ENCODE data around the gene CERS3.

Gene CERS3

DNA sequence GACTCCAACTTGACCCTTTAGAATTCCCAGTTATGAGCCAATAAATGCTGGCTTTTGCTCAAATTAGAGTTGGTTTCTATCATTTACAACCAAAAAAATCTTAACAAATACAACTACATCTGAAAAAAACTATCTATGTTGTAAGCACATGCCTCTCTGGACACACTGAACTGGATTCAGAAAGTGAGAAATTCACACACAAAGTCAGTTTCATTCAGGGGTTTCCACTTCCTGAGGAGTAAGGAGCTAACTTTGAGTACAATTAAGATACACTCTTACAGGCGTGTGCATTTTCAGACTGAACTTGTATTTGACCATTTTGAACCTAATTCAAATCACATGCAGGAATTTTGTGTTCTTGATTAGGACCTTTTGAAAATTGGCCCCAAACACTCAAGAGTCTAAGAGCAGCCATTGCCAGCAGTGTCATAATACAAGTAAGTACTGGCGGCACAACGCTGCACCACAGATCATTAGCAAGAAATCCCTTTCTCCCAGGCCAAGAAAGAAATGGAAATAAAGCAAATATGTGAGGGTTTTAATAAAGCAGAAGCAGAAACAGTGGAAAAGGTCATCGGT lies 42.1 kb upstream of the CERS3 start:
- no peaks in the 10 kb centered on the region for H3K4me1 ChIP-seq

DNA sequence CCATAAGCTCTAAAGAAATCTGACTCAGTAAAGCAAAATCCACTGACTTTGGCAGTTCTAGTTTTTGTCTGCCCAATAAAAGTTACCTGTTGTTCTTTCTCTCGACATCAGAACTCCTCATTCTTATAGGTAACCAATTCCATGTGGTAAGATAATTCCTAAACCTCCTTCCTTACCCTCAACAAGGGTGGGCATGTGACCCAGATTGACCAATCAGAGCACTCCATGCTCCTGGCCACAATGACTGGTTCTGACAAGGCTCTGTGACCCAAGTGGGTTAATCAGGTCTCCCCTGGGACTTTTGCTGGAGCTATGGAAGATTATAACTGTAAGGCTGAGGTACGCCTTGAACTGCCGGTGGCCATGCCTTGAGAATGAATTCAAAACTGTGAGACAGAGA lies 41.5 kb upstream of the CERS3 start:
- TF ChIP-seq CTCF (IDR thresholded peaks at IDR 0.05), result no peak
- no peaks in the 10 kb centered on the region for H3K36me3 ChIP-seq (ENCODE audit: control insufficient read depth, insufficient read depth, low read length)
- H3K9me3 ChIP-seq (ENCODE audit: control insufficient read depth, low read length), result no peaks in the 10 kb centered on the region
- no peak overlapping the region for H3K9ac ChIP-seq
- no peaks in the 10 kb centered on the region for H3K79me2 ChIP-seq
- no peak overlapping the region for H3K4me3 ChIP-seq (ENCODE audit: low read depth, low read length)
- no peak overlapping the region for H3K4me2 ChIP-seq (ENCODE audit: low read length)
- H3K4me1 ChIP-seq, result no peaks in the 10 kb centered on the region
- no peak overlapping the region for H3K27ac ChIP-seq
- H2AFZ ChIP-seq, result no peak overlapping the region
- no peaks in the 10 kb centered on the region for H3K27me3 ChIP-seq (ENCODE audit: control insufficient read depth, insufficient read depth, low read length)

More for the DNA sequence above, 42.1 kb upstream of the CERS3 start:
- Histone ChIP-seq H2AFZ (no peak overlapping the region), H3K27ac (no peak overlapping the region), H3K9me3 (ENCODE audit: control insufficient read depth, low read length) (no peaks in the 10 kb centered on the region), H3K27me3 (ENCODE audit: control insufficient read depth, insufficient read depth, low read length) (no peaks in the 10 kb centered on the region), H3K36me3 (ENCODE audit: control insufficient read depth, insufficient read depth, low read length) (no peaks in the 10 kb centered on the region), H3K79me2 (no peaks in the 10 kb centered on the region), H3K4me3 (ENCODE audit: low read depth, low read length) (no peak overlapping the region), H3K4me2 (ENCODE audit: low read length) (no peak overlapping the region), H3K9ac (no peak overlapping the region)
- no peak for TF ChIP-seq CTCF (IDR thresholded peaks at IDR 0.05)

DNA sequence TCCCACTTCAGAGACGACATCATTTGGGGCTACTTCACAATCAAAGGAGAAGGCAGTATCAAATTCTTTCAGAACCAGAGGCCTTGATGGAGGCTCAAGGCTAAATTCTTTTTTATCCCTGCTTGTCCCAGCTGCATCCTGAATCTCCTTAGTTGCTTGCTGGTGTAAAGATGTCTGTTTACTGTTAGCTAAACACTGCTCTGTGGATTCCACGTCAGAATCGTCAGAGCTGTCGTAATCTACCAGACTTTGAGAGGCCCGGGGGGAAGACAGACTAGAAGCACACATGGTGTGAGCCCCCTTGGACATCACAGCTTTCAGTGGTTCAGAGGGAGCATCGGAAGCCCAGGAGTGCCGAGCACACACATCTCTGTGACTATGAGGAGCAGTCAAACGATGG lies 40.6 kb upstream of the CERS3 start:
- Histone ChIP-seq H3K4me2 (ENCODE audit: low read length) (no peak overlapping the region), H2AFZ (no peak overlapping the region), H3K27ac (no peak overlapping the region), H3K9ac (no peak overlapping the region), H3K79me2 (no peaks in the 10 kb centered on the region), H3K4me1 (no peaks in the 10 kb centered on the region), H3K9me3 (ENCODE audit: control insufficient read depth, low read length) (no peaks in the 10 kb centered on the region), H3K36me3 (ENCODE audit: control insufficient read depth, insufficient read depth, low read length) (no peaks in the 10 kb centered on the region), H3K27me3 (ENCODE audit: control insufficient read depth, insufficient read depth, low read length) (no peaks in the 10 kb centered on the region), H3K4me3 (ENCODE audit: low read depth, low read length) (no peak overlapping the region)
- no peak for TF ChIP-seq CTCF (IDR thresholded peaks at IDR 0.05)

DNA sequence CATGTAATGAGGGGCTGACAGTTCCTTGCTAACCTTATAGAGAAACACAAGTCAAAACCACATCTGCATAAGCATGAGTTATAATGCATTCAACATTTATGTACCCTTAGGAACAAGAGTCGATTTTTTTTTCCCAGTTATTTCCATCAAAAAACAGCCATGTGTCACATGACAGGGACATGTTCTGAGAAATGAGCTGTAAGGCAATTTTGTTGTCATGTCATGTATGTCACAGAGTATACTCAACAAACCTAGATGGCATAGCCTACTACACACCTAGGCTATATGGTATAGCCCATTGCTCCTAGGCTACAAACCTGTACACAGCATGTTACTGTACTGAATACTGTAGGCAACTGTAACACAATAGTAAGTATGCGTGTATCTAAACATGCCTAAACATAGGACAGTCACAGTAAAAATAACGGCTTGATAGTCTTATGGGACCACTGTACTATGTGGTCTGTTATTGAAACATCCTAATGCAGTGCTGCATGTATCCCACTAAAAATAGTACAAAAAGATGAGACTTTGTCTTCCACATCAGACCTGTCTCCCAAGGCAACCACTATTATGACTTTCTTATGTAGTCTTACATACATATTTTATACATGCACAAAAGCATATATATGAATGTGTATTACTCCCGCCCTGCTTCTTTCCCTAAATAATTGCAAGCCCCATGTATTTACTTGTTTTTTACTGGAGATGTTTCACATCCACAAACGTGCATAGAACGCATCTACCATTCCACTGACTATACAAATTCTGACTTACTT lies 38.3 kb upstream of the CERS3 start:
- H3K9ac ChIP-seq, result no peak overlapping the region
- H3K4me3 ChIP-seq (ENCODE audit: low read depth, low read length), result no peak overlapping the region
- no peaks in the 10 kb centered on the region for H3K36me3 ChIP-seq (ENCODE audit: control insufficient read depth, insufficient read depth, low read length)
- H3K4me2 ChIP-seq (ENCODE audit: low read length), result no peak overlapping the region
- H3K79me2 ChIP-seq, result no peaks in the 10 kb centered on the region
- H3K27ac ChIP-seq, result no peak overlapping the region
- H3K4me1 ChIP-seq, result no peaks in the 10 kb centered on the region
- no peaks in the 10 kb centered on the region for H3K9me3 ChIP-seq (ENCODE audit: control insufficient read depth, low read length)
- no peaks in the 10 kb centered on the region for H3K27me3 ChIP-seq (ENCODE audit: control insufficient read depth, insufficient read depth, low read length)
- H2AFZ ChIP-seq, result no peak overlapping the region
- no peak for TF ChIP-seq CTCF (IDR thresholded peaks at IDR 0.05)

- H3K9me3 ChIP-seq (ENCODE audit: control insufficient read depth, low read length), result no peaks in the 10 kb centered on the region
These were observed 36.8 kb upstream of the CERS3 start for GRCh38 chr15:100565591-100565990.

More at GRCh38 chr15:100565591-100565990, 36.8 kb upstream of the CERS3 start:
- Histone ChIP-seq H3K27ac (no peak overlapping the region), H3K36me3 (ENCODE audit: control insufficient read depth, insufficient read depth, low read length) (no peaks in the 10 kb centered on the region), H3K4me3 (ENCODE audit: low read depth, low read length) (no peak overlapping the region), H3K9ac (no peak overlapping the region), H3K4me2 (ENCODE audit: low read length) (no peak overlapping the region), H2AFZ (no peak overlapping the region), H3K27me3 (ENCODE audit: control insufficient read depth, insufficient read depth, low read length) (no peaks in the 10 kb centered on the region), H3K79me2 (no peaks in the 10 kb centered on the region), H3K4me1 (no peaks in the 10 kb centered on the region)
- no peak for TF ChIP-seq CTCF (IDR thresholded peaks at IDR 0.05)
